CD4-positive, alpha-beta T cell treated with Interleukin-15 for 4 hours (primary cell): ENCODE results near the gene DIS3L.
"Not testable (repeated sequence)": the region's sequence is repeated elsewhere in the genome, so short reads cannot be mapped to it uniquely, and the experiment has no call there.

ENCODE experiments used
- DNase-seq: peaks from one replicate; pipeline ENCODE4 v3.0.0-alpha.2; 2020; ENCODE audit warnings: low spot score

The DIS3L gene

GRCh38 chr15:66312144-66312543, 18.8 kb downstream of the DIS3L start:
- DNase-seq, result no peak

GRCh38 chr15:66323312-66323928, 30.1 kb downstream of the DIS3L start:
- no peak for DNase-seq

GRCh38 chr15:66326051-66326450, 32.7 kb downstream of the DIS3L start:
- DNase-seq, result no peak

GRCh38 chr15:66327736-66328135, 34.4 kb downstream of the DIS3L start:
- DNase-seq, result no peak

GRCh38 chr15:66328771-66329170, 35.4 kb downstream of the DIS3L start:
- DNase-seq, result no peak

- DNase-seq, result not testable (repeated sequence)
These were observed 55.2 kb downstream of the DIS3L start for GRCh38 chr15:66348530-66348929.

GRCh38 chr15:66356077-66356358, 62.6 kb downstream of the DIS3L start:
- no peak for DNase-seq

- DNase-seq, result peak; percentile 97
These were observed 63.2 kb downstream of the DIS3L start, which contains the start of gene TIPIN for GRCh38 chr15:66356359-66357236. Gene TIPIN (minus strand): TSS chr15:66356685. CDS start chr15:66352947, 3,738 bp downstream.

- no peak for DNase-seq
These were observed 66.4 kb downstream of the DIS3L start for GRCh38 chr15:66359740-66360139.

GRCh38 chr15:66361745-66362460, 68.5 kb downstream of the DIS3L start:
- DNase-seq, result not testable (repeated sequence)

GRCh38 chr15:66362776-66363175, 69.4 kb downstream of the DIS3L start:
- no peak for DNase-seq

- no peak for DNase-seq
These were observed 71.7 kb downstream of the DIS3L start for GRCh38 chr15:66364944-66365528.

- DNase-seq, result no peak
These were observed 76.6 kb downstream of the DIS3L start for GRCh38 chr15:66369773-66370651.

- no peak for DNase-seq
These were observed 80.8 kb downstream of the DIS3L start for GRCh38 chr15:66374179-66374578.

- no peak for DNase-seq
These were observed 85.6 kb downstream of the DIS3L start for GRCh38 chr15:66378814-66379430.

- DNase-seq, result not testable (repeated sequence)
These were observed 88.0 kb downstream of the DIS3L start for GRCh38 chr15:66381376-66381775.
